Hepatocyte (in vitro differentiated cells): Measurements from ENCODE around the gene DNAJC5G.

Source experiments
- CTCF ChIP-seq: fragments of 200-600 bp; sonication (generic); IDR thresholded peaks from 2 replicates; pipeline ENCODE4 v1.5.1; 2016; ENCODE audit warnings: antibody characterized with exemption, mild to moderate bottlenecking; ENCODE audit not compliant: poor library complexity
- EZH2phosphoT487 ChIP-seq: fragments of 200-600 bp; sonication (generic); IDR thresholded peaks from one replicate; pipeline ENCODE4 v1.6.1; 2018; ENCODE audit warnings: antibody characterized with exemption, mild to moderate bottlenecking, low read depth, moderate library complexity; ENCODE audit not compliant: unreplicated experiment, severe bottlenecking

- TF ChIP-seq CTCF (no peak), EZH2phosphoT487 (no peak)
These were observed 47.7 kb upstream of the DNAJC5G start for GRCh38 chr2:27227501-27227900.
